ENCODE data around the gene NOS2.

- no peak for TF ChIP-seq POLR2A (IDR thresholded peaks at IDR 0.05; ENCODE audit: low read length)
- TF ChIP-seq GATA1 (IDR thresholded peaks at IDR 0.05; ENCODE audit: low read depth, low read length): no peak
These were observed 16.6 kb downstream of the NOS2 start for GRCh38 chr17:27783440-27784350.
